ENCODE data around the gene ZNF516. TPM values are rescaled to one million over a fixed set of nuclear protein-coding genes. Genes with fewer than 3 reads are reported as not detected.

Gene ZNF516
- total and polyA plus RNA-seq, 8 donors = 5.4 to 21.3 (median 12.7) TPM

GRCh38 chr18:76489081-76489480, 6.0 kb downstream of the ZNF516 start:
- intact Hi-C loops (cut with DNase I) = no loop called here
- no peak for DNase-seq
- no peak overlapping the region for H3K4me3 ChIP-seq
- TF ChIP-seq CTCF (IDR thresholded peaks at IDR 0.05) = no peak
- no peaks in the 10 kb centered on the region for H3K9me3 ChIP-seq
- H3K27me3 ChIP-seq = no peaks in the 10 kb centered on the region
- H3K4me1 ChIP-seq = peaks cover 6 to 30% (median 7%) of the 10 kb centered on the region in 3 donors
- no peak for ATAC-seq
- H3K27ac ChIP-seq = no peak overlapping the region
- WGBS, 2 donors = 35 to 47% methylated on average over 4 of the region's 4 CpGs
- no peak for FAIRE-seq
- no peaks in the 10 kb centered on the region for H3K36me3 ChIP-seq

GRCh38 chr18:76488190-76488589, 6.9 kb downstream of the ZNF516 start:
- peaks cover 6 to 34% (median 7%) of the 10 kb centered on the region in 3 donors for H3K4me1 ChIP-seq
- DNase-seq (no peak), FAIRE-seq (no peak), ATAC-seq (no peak)
- 28% methylated on average over 9 of the region's 9 CpGs for WGBS, 2 donors
- no peaks in the 10 kb centered on the region for H3K9me3 ChIP-seq
- H3K27me3 ChIP-seq = no peaks in the 10 kb centered on the region
- no peak overlapping the region for H3K4me3 ChIP-seq
- peak overlapping the region in 1 of 4 donors; percentile 14 for H3K27ac ChIP-seq
- no peak for TF ChIP-seq CTCF (IDR thresholded peaks at IDR 0.05)
- no peaks in the 10 kb centered on the region for H3K36me3 ChIP-seq
- intact Hi-C loops (cut with DNase I) = no loop called here

- Histone ChIP-seq H3K36me3 (no peaks in the 10 kb centered on the region), H3K27me3 (no peaks in the 10 kb centered on the region), H3K9me3 (no peaks in the 10 kb centered on the region), H3K4me3 (no peak overlapping the region), H3K4me1 (peaks cover 6 to 34% (median 7%) of the 10 kb centered on the region in 3 donors), H3K27ac (peak overlapping the region in 1 of 4 donors; percentile 14)
- intact Hi-C loops (cut with DNase I) = no loop called here
- no peak for TF ChIP-seq CTCF (IDR thresholded peaks at IDR 0.05)
- no peak for ATAC-seq
- DNase-seq = no peak
- 70 to 71% methylated on average over 8 of the region's 8 CpGs for WGBS, 2 donors
- no peak for FAIRE-seq
These were observed 7.3 kb downstream of the ZNF516 start for GRCh38 chr18:76487782-76488181.

GRCh38 chr18:76487070-76487469, 8.0 kb downstream of the ZNF516 start:
- FAIRE-seq (no peak), DNase-seq (no peak), ATAC-seq (no peak)
- Histone ChIP-seq H3K4me3 (no peak overlapping the region), H3K9me3 (no peaks in the 10 kb centered on the region), H3K27ac (no peak overlapping the region), H3K36me3 (no peaks in the 10 kb centered on the region), H3K4me1 (peaks cover 6 to 34% (median 7%) of the 10 kb centered on the region in 3 donors), H3K27me3 (no peaks in the 10 kb centered on the region)
- WGBS, 2 donors = 86 to 92% methylated on average over 5 of the region's 5 CpGs
- TF ChIP-seq CTCF (IDR thresholded peaks at IDR 0.05) = no peak
- intact Hi-C loops (cut with DNase I) = no loop called here

GRCh38 chr18:76486574-76486973, 8.5 kb downstream of the ZNF516 start:
- DNase-seq = no peak
- FAIRE-seq = no peak
- Histone ChIP-seq H3K27ac (no peak overlapping the region), H3K4me3 (no peak overlapping the region), H3K36me3 (no peaks in the 10 kb centered on the region), H3K9me3 (no peaks in the 10 kb centered on the region), H3K4me1 (peaks cover 6 to 34% (median 7%) of the 10 kb centered on the region in 3 donors), H3K27me3 (no peaks in the 10 kb centered on the region)
- no peak for ATAC-seq
- 86 to 89% methylated on average over 6 of the region's 6 CpGs for WGBS, 2 donors
- no peak for TF ChIP-seq CTCF (IDR thresholded peaks at IDR 0.05)
- intact Hi-C loops (cut with DNase I) = no loop called here
